Spleen (tissue), 7 donors: ENCODE results near the gene UBR2.

Source experiments
- POLR2A ChIP-seq, 3 donors: fragments of 450-650 bp; IDR thresholded peaks; one replicate each; pipeline ENCODE4 v1.5.1; 2017; ENCODE audit warnings: antibody characterized with exemption in 3 of 3, mild to moderate bottlenecking in 1 of 3
- POLR2AphosphoS5 ChIP-seq, 3 donors: sonication (generic); formaldehyde crosslinking; IDR thresholded peaks; one replicate each; pipeline ENCODE4 v1.5.1; 2017; ENCODE audit warnings: antibody characterized with exemption in 3 of 3
- TF ChIP-seq, protein P1 (sequence below), 11 experiments: fragments of 200-600 bp in 7 of 11; fragments of 450-650 bp in 4 of 11; sonication (generic) in 4 of 11; IDR thresholded peaks in 8 of 11; conservative IDR thresholded peaks in 3 of 11; 1 replicate in 7 of 11; 2 replicates in 4 of 11; pipeline versions ENCODE4 v1.4.0 to v1.8.0; 2016 to 2021; ENCODE audit warnings: antibody characterized with exemption in 11 of 11, inconsistent platforms in 4 of 11, mild to moderate bottlenecking in 1 of 11
- donor health status: DM: no; HTN: no; CAD: no; lungs with moderate emphysema.
- donor health status: DM: no; HTN: no; CAD: no.
- donor health status: DM: no; HTN: no; CAD: no.

DNA sequence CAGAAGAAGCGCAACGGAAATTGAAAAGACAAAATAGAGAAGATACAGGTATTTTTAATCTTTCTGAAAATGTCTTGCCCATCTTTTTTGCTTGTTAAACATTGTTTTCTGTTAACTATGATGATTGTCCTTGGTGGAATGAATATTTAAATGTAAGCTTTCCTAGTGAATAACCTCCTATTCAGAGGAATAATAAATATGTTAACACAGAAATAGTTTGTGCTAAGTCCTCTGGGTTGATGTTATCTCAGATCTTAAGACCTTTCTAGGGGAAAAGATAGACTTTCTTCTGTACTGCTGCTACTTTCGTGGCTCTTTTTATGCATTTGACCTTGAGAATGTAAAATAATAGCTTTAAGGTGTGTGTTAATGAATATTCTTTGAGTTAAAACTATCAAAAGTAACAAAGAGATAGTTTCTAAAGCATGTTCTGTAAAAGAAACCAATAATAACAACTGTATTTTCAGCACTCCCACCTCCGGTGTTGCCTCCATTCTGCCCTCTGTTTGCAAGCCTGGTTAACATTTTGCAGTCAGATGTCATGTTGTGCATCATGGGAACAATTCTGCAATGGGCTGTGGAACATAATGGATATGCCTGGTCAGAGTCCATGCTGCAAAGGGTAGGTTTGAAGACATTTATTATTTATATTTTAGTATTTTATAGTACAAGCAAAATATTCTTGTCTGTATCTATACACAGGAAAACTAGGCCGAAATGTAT is 88.4 kb downstream of the UBR2 start:
- TF ChIP-seq, protein P1, sequence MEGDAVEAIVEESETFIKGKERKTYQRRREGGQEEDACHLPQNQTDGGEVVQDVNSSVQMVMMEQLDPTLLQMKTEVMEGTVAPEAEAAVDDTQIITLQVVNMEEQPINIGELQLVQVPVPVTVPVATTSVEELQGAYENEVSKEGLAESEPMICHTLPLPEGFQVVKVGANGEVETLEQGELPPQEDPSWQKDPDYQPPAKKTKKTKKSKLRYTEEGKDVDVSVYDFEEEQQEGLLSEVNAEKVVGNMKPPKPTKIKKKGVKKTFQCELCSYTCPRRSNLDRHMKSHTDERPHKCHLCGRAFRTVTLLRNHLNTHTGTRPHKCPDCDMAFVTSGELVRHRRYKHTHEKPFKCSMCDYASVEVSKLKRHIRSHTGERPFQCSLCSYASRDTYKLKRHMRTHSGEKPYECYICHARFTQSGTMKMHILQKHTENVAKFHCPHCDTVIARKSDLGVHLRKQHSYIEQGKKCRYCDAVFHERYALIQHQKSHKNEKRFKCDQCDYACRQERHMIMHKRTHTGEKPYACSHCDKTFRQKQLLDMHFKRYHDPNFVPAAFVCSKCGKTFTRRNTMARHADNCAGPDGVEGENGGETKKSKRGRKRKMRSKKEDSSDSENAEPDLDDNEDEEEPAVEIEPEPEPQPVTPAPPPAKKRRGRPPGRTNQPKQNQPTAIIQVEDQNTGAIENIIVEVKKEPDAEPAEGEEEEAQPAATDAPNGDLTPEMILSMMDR (IDR thresholded peaks at IDR 0.05 in 8 of 11, conservative IDR thresholded peaks at IDR 0.05 in 3 of 11), result no peak
- TF ChIP-seq POLR2AphosphoS5 (IDR thresholded peaks at IDR 0.05) (no peak), POLR2A (IDR thresholded peaks at IDR 0.05) (no peak)
